ENCODE measurements around the gene PVALEF. TPM values are rescaled to one million over a fixed set of nuclear protein-coding genes. Genes with fewer than 3 reads are reported as not detected.
"Not testable (repeated sequence)": the region's sequence is repeated elsewhere in the genome, so short reads cannot be mapped to it uniquely, and the experiment has no call there.

The PVALEF gene
- polyA plus RNA-seq, 3 donors, result not detected

- H3K27ac ChIP-seq (ENCODE audit: low read depth, low read length), result no peak overlapping the region
- 76 to 88% (median 84%) methylated on average over 8 of the region's 8 CpGs for WGBS, 3 donors
Measured at GRCh38 chr17:81140018-81140417, 25.3 kb upstream of the PVALEF start.

DNA sequence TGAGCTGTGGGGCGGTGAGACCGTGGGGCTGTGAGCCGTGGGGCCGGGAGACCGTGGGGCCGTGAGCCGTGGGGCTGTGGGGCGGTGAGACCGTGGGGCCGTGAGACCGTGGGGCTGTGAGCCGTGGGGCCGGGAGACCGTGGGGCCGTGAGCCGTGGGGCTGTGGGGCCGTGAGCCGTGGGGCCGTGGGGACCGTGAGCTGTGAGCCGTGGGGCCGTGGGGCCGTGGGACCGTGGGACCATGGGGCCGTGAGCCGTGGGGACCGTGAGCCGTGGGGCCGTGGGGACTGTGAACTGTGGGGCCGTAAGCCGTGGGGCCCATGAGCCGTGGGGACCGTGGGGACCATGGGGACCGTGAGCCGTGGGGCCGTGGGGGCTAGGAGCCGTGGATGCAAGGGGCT, 24.6 kb upstream of the PVALEF start:
- WGBS, 3 donors, result 92 to 95% (median 93%) methylated on average over 20 to 37 of the region's 37 CpGs
- H3K27ac ChIP-seq (ENCODE audit: low read depth, low read length), result no peak overlapping the region

DNA sequence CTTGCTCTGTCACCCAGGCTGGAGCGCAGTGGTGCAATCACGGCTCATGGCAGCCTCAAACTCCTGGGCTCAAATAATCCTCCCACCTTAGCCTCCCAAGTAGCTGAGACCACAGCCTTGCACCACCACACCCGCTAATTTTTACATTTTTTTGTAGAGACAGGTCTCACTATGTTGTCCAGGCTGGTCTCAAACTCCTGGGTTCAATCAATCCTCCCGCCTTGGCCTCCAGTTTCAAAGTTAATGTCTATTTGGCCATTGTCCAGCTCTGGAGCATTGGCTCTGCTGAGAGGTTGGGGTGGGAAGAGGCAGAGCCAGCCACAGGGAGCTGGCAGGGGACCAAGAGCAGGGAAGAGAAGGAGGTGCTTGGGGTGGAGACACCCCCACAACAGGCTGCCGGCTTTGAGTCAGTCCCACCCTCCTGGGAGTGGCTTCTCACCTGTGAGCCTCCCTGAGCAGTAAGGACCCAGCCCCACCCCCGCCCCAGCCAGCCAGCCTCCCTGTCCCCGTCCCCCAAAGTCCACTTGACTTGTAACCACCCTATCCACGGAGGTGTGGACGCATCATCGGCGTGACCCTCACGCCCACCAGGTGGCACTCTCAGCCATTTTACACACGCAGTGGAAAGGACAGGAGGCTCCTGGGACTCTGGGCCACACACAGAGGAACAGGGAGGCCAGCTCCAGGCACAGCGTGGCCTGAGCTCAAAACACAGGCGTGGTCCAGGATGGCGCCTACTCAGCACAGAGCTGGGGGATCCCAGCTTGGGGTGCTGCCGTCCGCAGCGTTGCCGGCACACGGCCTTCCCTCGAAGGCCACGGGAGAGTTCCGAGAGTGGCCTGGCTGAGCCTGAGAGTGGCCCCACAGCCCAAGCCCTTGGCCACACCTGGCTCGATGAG, 22.8 kb upstream of the PVALEF start:
- WGBS, 3 donors, result 31 to 37% (median 33%) methylated on average over 25 of the region's 25 CpGs
- H3K27ac ChIP-seq (ENCODE audit: low read depth, low read length), result no peak overlapping the region

DNA sequence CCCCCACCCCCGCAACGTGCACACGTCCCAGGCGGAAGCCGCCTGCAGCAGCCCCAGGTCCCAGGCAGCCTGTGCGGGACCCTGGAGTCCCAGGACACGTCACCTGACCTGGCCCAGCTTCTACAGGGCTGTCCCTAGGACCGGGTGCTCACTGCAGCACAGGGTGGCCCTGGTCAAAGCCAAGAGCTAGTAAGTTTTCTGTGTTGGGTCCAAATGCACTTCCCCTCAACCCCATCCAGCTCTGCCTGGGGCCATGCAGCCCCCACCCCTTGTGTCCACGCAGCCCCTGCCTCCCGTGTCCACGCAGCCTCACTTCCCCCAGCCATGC, 22.1 kb upstream of the PVALEF start:
- WGBS, 3 donors, result 41 to 72% (median 67%) methylated on average over 9 to 11 of the region's 11 CpGs
- no peak overlapping the region for H3K27ac ChIP-seq (ENCODE audit: low read depth, low read length)

GRCh38 chr17:81143717-81144422, 21.4 kb upstream of the PVALEF start:
- WGBS, 3 donors, result 80 to 88% (median 82%) methylated on average over 14 to 17 of the region's 17 CpGs
- no peak overlapping the region for H3K27ac ChIP-seq (ENCODE audit: low read depth, low read length)

DNA sequence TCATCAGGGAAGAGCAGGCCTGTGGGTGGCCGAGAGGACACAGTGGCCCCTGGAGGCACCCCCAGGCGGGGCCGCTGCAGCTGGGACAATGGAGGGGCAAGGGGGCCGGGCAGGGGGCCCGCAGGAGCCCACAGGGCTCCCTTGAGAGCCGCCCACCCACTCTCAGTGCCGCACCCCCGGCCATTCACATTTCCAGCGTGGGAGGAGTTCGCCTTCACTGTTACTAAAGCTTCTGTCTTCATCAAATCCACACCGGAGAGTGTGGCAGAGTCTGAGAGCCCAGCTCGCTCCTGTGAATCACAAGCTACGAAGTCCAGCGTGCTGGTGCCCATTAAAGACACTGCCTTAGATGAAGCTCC, 20.9 kb upstream of the PVALEF start:
- 81 to 86% (median 84%) methylated on average over 14 of the region's 14 CpGs for WGBS, 3 donors
- H3K27ac ChIP-seq (ENCODE audit: low read depth, low read length), result no peak overlapping the region

DNA sequence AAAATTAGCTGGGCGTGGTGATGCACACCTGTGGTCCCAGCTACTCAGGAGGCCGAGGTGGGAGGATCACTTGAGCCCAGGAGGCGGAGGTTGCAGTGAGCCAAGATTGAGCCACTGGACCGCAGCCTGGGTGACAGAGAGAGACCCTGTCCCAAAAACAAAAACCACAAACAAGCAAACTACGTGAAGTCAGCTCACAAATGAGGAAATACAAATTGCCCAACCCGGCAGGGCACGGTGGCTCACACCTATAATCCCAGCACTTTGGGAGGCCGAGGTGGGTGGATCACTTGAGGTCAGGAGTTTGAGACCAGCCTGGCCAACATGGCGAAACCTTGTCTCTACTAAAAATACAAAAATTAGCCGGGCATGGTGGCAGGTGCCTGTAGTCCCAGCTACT, 19.1 kb upstream of the PVALEF start:
- not testable (repeated sequence) for H3K27ac ChIP-seq (ENCODE audit: low read depth, low read length)
- WGBS, 3 donors, result 57 to 83% (median 67%) methylated on average over 10 of the region's 10 CpGs

- WGBS, 3 donors, result 77 to 88% (median 82%) methylated on average over 10 of the region's 10 CpGs
- no peak overlapping the region for H3K27ac ChIP-seq (ENCODE audit: low read depth, low read length)
Measured at GRCh38 chr17:81147701-81148100, 17.6 kb upstream of the PVALEF start.

GRCh38 chr17:81148571-81148970, 16.7 kb upstream of the PVALEF start:
- 84 to 91% (median 88%) methylated on average over 15 of the region's 15 CpGs for WGBS, 3 donors

DNA sequence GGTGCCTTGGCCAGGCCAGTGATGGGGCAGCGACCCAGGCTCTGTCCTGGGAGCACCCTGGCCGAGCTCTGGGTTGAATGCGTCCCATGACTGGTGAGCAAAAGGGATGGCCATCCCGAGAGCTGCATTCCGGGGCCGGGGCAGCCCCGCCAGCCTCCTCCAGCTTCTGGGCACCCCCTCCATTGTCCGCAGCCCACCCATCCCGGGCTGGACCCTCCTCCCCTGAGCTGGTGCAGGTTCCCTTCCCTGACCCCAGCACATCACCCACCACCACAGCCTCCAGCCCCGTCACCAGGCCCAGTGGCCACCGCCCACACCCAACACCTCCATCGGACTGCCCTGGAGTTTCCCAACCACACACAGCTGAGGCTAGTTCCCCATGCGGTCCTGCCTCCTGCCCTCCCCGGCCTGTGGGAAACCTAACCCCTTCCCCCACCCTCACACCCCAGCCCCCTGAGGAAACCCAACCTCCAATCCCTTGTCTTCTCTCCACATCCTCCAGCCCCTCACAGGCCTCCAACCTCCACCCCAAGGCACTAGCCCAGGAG, 16.2 kb upstream of the PVALEF start:
- H3K27ac ChIP-seq (ENCODE audit: low read depth, low read length), result no peak overlapping the region
- WGBS, 3 donors, result 71 to 79% (median 75%) methylated on average over 13 to 14 of the region's 14 CpGs

More at GRCh38 chr17:81148571-81148970, 16.7 kb upstream of the PVALEF start:
- no peak overlapping the region for H3K27ac ChIP-seq (ENCODE audit: low read depth, low read length)

DNA sequence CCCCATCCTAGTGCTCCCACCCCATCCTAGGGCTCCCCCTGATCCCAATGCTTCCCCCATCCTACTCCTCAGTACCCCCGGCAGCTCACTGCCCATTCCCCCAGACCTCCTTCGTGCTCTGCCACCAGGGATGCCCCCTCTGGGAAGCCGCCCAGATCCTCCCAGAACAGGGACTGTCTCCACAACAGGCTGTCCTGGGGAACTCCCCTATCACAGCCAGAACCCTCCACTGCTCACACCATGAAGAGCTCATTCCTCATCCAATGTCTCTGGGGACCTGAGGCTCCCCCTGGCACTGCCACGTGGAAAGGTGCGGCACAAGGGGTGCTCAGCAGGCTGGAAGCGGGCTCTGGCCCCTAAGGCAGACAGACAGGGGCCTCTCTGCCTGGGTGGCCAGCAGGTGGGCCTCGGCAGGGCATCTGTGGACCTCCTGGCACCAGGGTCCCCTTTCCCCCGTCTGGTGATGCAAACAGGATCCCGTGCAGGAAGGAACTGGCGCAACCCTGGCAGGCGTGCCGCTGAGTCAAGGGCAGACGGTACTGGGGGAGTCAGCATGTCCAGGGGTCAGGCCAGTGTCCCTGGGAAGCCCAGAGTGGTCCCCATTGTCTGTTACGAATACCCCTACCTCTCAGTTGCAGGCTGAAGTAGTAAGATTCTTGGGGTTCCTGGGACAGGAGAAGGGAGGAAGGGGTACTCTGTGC, 14.8 kb upstream of the PVALEF start:
- no peak overlapping the region for H3K27ac ChIP-seq (ENCODE audit: low read depth, low read length)
- 45 to 77% (median 50%) methylated on average over 14 of the region's 14 CpGs for WGBS, 3 donors

GRCh38 chr17:81151278-81151677, 14.0 kb upstream of the PVALEF start:
- H3K27ac ChIP-seq (ENCODE audit: low read depth, low read length), result no peak overlapping the region
- 57 to 78% (median 59%) methylated on average over 12 to 13 of the region's 13 CpGs for WGBS, 3 donors

GRCh38 chr17:81152288-81152828, 12.9 kb upstream of the PVALEF start:
- no peak overlapping the region for H3K27ac ChIP-seq (ENCODE audit: low read depth, low read length)
- WGBS, 3 donors, result 73 to 79% (median 73%) methylated on average over 8 of the region's 8 CpGs

DNA sequence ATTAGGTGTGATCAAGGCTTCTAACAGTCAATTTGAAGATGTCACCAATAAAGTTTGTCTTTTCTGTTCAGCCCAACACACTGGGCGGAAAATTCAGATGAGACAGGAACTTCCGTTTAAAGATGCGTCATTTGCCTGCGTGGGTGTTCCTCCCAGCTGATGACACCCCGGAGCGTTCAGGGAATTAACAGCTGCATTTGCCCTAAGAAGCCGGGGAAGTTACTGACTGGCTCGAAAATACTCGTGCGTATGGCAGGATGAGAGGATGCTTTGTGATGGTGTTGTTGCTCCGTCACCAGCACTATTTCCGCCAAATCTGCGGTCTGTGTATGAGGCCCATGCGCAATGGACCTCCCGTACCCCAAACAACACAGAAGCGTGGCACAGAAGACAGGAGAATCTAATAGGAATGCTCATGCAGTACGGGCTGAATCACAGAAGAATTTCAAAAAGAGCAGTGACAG, 11.9 kb upstream of the PVALEF start:
- 63 to 84% (median 63%) methylated on average over 17 of the region's 17 CpGs for WGBS, 3 donors
- H3K27ac ChIP-seq (ENCODE audit: low read depth, low read length), result no peak overlapping the region

DNA sequence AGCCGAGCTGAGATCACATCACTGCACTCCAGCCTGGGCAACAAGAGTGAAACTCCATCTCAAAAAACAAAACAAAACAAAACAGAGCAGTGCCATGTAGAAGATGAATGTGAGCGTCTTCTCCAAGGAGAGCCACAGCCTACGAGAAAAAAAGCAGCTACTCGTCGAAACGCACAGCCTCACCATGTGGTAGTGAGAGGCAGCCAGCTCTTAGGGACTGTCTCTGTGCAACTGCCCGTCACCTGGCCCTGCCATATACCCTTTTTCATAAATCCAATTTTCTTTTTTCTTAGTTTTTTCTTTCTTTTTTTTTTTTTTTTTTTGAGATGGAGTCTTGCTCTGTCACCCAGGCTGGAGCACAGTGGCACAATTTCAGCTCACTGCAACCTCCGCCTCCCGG, 11.3 kb upstream of the PVALEF start:
- WGBS, 3 donors, result 90 to 93% (median 92%) methylated on average over 9 of the region's 9 CpGs
- H3K27ac ChIP-seq (ENCODE audit: low read depth, low read length), result not testable (repeated sequence)

- 66 to 95% (median 80%) methylated on average over 18 of the region's 18 CpGs for WGBS, 3 donors
Measured at GRCh38 chr17:81154961-81155360, 10.3 kb upstream of the PVALEF start.

DNA sequence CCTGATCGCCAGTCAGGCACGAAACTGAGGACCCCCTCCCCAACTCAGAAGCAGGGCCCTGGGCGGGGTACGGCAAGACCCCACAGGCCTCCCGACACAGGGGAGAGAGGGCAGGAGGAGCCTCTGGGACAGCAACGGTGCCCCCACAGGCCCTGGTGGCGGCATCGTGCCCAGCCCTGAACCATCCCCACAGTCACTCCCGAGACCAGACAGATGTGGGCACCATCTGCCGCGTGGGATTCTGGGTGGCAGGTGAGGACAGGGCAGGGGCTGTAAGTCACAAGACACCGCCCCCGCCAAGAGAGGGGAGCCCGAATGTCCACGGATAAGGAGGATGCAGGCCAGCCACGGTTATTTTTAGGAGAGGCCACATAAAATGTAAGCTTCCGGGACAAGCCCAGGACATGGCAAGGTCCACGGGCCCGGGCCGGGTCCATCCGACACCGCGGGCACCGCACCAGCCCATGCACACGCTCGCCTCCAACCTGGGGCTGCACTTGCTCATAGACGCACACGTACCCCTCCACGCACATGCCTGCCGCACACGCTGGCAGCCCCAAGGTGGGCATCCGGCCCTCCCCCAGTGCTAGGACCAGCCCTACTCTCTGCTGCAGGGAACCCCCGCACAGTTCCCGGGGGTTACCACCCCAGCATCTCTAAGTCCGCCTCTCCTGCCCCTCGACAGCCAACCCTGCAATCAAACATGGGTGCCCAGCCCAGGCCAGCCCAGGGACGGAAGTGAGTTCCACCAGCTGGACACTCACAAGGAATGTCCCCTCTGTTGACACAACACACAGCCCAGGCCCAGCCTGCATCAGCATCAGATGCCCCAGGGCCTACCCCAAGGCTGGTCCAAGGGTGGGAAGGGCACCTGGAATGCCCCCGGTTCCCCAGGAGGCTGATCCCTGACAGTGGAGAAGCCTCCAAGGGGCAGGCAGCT, 8.2 kb upstream of the PVALEF start:
- H3K27ac ChIP-seq (ENCODE audit: low read depth, low read length), result no peak overlapping the region
- WGBS, 3 donors, result 92 to 94% (median 93%) methylated on average over 37 to 38 of the region's 38 CpGs

More at GRCh38 chr17:81154961-81155360, 10.3 kb upstream of the PVALEF start:
- no peak overlapping the region for H3K27ac ChIP-seq (ENCODE audit: low read depth, low read length)
